ENCODE results near the gene ALDH7A1. TPM values are rescaled to one million over a fixed set of nuclear protein-coding genes. Genes with fewer than 3 reads are reported as not detected.
A peak's percentile ranks its signal among the peaks of the same experiment; 100 is the strongest.
"Not testable (repeated sequence)": the region's sequence is repeated elsewhere in the genome, so short reads cannot be mapped to it uniquely, and the experiment has no call there.

ALDH7A1 gene
- polyA plus RNA-seq, 4 donors, result 18.1 to 66.2 (median 31.9) TPM

GRCh38 chr5:126525630-126526245 is 69.3 kb downstream of the ALDH7A1 start:
- no peaks in the 10 kb centered on the region for H3K4me1 ChIP-seq (ENCODE audit: control insufficient read depth in 3 of 3, insufficient read depth in 2 of 3, low read depth in 1 of 3, low read length in 2 of 3)
- DNase-seq (peak in 1 of 2 donors; percentile 66), FAIRE-seq (no peak)
- H3K27ac ChIP-seq (ENCODE audit: low read depth in 1 of 3, low read length in 2 of 3), result peak overlapping the region in 1 of 3 donors; percentile 75
- no peak overlapping the region for H3K4me3 ChIP-seq (ENCODE audit: low read depth in 1 of 3, low read length in 3 of 3)
- H3K27me3 ChIP-seq (ENCODE audit: control insufficient read depth in 3 of 3, insufficient read depth in 3 of 3, low read length in 3 of 3), result no peaks in the 10 kb centered on the region
- WGBS, 3 donors, result 42 to 54% (median 43%) methylated on average over 5 of the region's 5 CpGs
- H3K9me3 ChIP-seq (ENCODE audit: control insufficient read depth in 2 of 2, insufficient read depth in 1 of 2, low read depth in 1 of 2, low read length in 1 of 2), result peaks cover 0 to 7% of the 10 kb centered on the region in 2 donors
- no peaks in the 10 kb centered on the region for H3K36me3 ChIP-seq (ENCODE audit: control insufficient read depth in 3 of 3, insufficient read depth in 2 of 3, low read depth in 1 of 3, low read length in 3 of 3)

GRCh38 chr5:126523818-126524510 is 71.1 kb downstream of the ALDH7A1 start:
- Histone ChIP-seq H3K4me1 (ENCODE audit: control insufficient read depth in 3 of 3, insufficient read depth in 2 of 3, low read depth in 1 of 3, low read length in 2 of 3) (no peaks in the 10 kb centered on the region), H3K9me3 (ENCODE audit: control insufficient read depth in 2 of 2, insufficient read depth in 1 of 2, low read depth in 1 of 2, low read length in 1 of 2) (peaks cover 0 to 7% of the 10 kb centered on the region in 2 donors), H3K4me3 (ENCODE audit: low read depth in 1 of 3, low read length in 3 of 3) (no peak overlapping the region), H3K27me3 (ENCODE audit: control insufficient read depth in 3 of 3, insufficient read depth in 3 of 3, low read length in 3 of 3) (no peaks in the 10 kb centered on the region), H3K36me3 (ENCODE audit: control insufficient read depth in 3 of 3, insufficient read depth in 2 of 3, low read depth in 1 of 3, low read length in 3 of 3) (no peaks in the 10 kb centered on the region), H3K27ac (ENCODE audit: low read depth in 1 of 3, low read length in 2 of 3) (peak overlapping the region in 1 of 3 donors; percentile 33)
- FAIRE-seq (no peak), DNase-seq (no peak)
- 73 to 88% (median 80%) methylated on average over 8 of the region's 8 CpGs for WGBS, 3 donors

- Histone ChIP-seq H3K4me1 (ENCODE audit: control insufficient read depth in 3 of 3, insufficient read depth in 2 of 3, low read depth in 1 of 3, low read length in 2 of 3) (no peaks in the 10 kb centered on the region), H3K36me3 (ENCODE audit: control insufficient read depth in 3 of 3, insufficient read depth in 2 of 3, low read depth in 1 of 3, low read length in 3 of 3) (no peaks in the 10 kb centered on the region), H3K27ac (ENCODE audit: low read depth in 1 of 3, low read length in 2 of 3) (no peak overlapping the region), H3K27me3 (ENCODE audit: control insufficient read depth in 3 of 3, insufficient read depth in 3 of 3, low read length in 3 of 3) (no peaks in the 10 kb centered on the region), H3K4me3 (ENCODE audit: low read depth in 1 of 3, low read length in 3 of 3) (no peak overlapping the region), H3K9me3 (ENCODE audit: control insufficient read depth in 2 of 2, insufficient read depth in 1 of 2, low read depth in 1 of 2, low read length in 1 of 2) (peaks cover 0 to 4% of the 10 kb centered on the region in 2 donors)
- FAIRE-seq, result no peak
- no peak for DNase-seq
These were observed 73.9 kb downstream of the ALDH7A1 start for GRCh38 chr5:126521130-126521529.

DNA sequence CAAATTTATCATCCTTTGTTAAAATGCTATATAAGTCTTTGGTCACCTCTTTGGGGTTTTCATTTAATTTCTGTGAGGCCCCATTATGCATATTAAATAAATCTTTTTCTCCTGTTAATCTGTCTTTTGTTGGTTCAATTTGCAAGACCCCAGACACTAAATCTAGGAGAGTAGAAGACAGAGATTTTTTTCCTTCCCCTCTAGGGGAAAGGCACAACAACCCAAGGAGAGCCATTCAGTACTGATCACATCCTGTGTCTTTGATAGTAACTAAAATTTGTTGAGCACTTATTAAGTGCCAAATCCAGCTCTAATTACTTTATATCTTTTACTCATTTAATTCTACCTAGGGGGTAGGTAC is 74.4 kb downstream of the ALDH7A1 start:
- Histone ChIP-seq H3K4me1 (ENCODE audit: control insufficient read depth in 3 of 3, insufficient read depth in 2 of 3, low read depth in 1 of 3, low read length in 2 of 3) (no peaks in the 10 kb centered on the region), H3K36me3 (ENCODE audit: control insufficient read depth in 3 of 3, insufficient read depth in 2 of 3, low read depth in 1 of 3, low read length in 3 of 3) (no peaks in the 10 kb centered on the region), H3K9me3 (ENCODE audit: control insufficient read depth in 2 of 2, insufficient read depth in 1 of 2, low read depth in 1 of 2, low read length in 1 of 2) (peaks cover 0 to under 1% of the 10 kb centered on the region in 2 donors), H3K27me3 (ENCODE audit: control insufficient read depth in 3 of 3, insufficient read depth in 3 of 3, low read length in 3 of 3) (no peaks in the 10 kb centered on the region), H3K4me3 (ENCODE audit: low read depth in 1 of 3, low read length in 3 of 3) (no peak overlapping the region), H3K27ac (ENCODE audit: low read depth in 1 of 3, low read length in 2 of 3) (no peak overlapping the region)
- no peak for DNase-seq
- no peak for FAIRE-seq

DNA sequence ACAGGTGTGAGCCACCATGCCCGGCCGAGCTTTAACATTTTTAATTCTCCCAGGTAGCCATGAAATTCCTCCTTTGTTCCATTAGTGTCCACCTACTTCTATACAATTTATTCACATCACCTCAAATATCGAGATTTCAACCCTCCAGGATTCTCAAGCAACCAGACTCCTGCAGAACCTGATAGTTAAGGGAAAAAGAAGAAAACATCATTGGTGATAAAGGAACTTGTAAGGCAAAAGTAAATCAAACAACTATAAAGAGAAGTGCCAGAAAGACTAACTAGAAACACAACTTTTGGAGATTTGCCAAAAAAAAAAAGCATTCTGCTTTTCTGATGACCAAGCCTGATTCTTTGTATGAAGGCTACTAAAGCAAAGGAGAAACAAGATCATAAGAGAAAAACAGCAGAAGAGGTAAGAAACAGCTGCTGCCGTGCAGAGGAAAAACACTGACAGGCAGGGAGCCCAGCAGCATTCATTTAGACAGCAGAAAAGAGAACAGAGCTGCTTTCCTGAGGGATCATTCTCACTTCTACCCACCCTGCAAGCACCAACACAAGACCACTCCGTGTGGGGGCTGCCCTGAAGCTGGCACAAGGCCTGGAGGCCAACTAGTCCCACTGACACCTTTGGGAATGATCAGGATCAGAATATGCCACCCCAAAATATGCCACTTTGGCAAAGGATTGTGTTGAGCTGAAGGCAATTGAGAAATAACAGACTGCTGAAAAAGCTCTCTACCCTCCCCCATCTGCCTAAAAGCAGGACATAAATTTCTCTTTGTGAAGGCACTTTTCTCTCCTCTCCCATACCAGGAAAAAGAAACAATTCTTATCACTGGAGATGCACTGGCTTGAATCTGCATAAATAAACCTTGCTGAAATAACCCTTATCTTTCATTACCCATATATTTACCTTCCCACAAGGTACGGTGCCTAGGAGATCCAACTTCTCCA is 75.1 kb downstream of the ALDH7A1 start:
- H3K9me3 ChIP-seq (ENCODE audit: control insufficient read depth in 2 of 2, insufficient read depth in 1 of 2, low read depth in 1 of 2, low read length in 1 of 2), result no peaks in the 10 kb centered on the region
- H3K4me3 ChIP-seq (ENCODE audit: low read depth in 1 of 3, low read length in 3 of 3), result no peak overlapping the region
- no peak for FAIRE-seq
- H3K27me3 ChIP-seq (ENCODE audit: control insufficient read depth in 3 of 3, insufficient read depth in 3 of 3, low read length in 3 of 3), result no peaks in the 10 kb centered on the region
- H3K4me1 ChIP-seq (ENCODE audit: control insufficient read depth in 3 of 3, insufficient read depth in 2 of 3, low read depth in 1 of 3, low read length in 2 of 3), result no peaks in the 10 kb centered on the region
- no peak for DNase-seq
- WGBS, 3 donors, result 33 to 53% (median 35%) methylated on average over 6 of the region's 6 CpGs
- H3K27ac ChIP-seq (ENCODE audit: low read depth in 1 of 3, low read length in 2 of 3), result peak overlapping the region in 1 of 3 donors; percentile 79
- no peaks in the 10 kb centered on the region for H3K36me3 ChIP-seq (ENCODE audit: control insufficient read depth in 3 of 3, insufficient read depth in 2 of 3, low read depth in 1 of 3, low read length in 3 of 3)

DNA sequence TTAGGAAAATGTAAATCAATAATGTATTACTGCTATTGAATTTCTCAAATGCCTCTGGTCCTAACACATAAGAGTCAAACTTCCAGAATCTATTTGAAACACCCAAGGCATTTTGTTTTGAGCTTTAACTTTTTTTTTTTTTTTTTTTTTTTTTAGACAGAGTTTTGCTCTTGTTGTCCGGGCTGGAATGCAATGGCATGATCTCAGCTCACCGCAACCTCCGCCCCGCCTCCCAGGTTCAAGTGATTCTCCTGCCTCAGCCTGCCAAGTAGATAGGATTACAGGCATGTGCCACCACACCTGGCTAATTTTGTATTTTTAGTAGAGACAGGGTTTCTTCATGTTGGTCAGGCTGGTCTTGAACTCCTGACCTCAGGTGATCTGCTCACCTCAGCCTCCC is 75.8 kb downstream of the ALDH7A1 start:
- H3K4me1 ChIP-seq (ENCODE audit: control insufficient read depth in 3 of 3, insufficient read depth in 2 of 3, low read depth in 1 of 3, low read length in 2 of 3); FAIRE-seq; H3K9me3 ChIP-seq (ENCODE audit: control insufficient read depth in 2 of 2, insufficient read depth in 1 of 2, low read depth in 1 of 2, low read length in 1 of 2); H3K27ac ChIP-seq (ENCODE audit: low read depth in 1 of 3, low read length in 2 of 3); H3K4me3 ChIP-seq (ENCODE audit: low read depth in 1 of 3, low read length in 3 of 3); H3K27me3 ChIP-seq (ENCODE audit: control insufficient read depth in 3 of 3, insufficient read depth in 3 of 3, low read length in 3 of 3); H3K36me3 ChIP-seq (ENCODE audit: control insufficient read depth in 3 of 3, insufficient read depth in 2 of 3, low read depth in 1 of 3, low read length in 3 of 3); DNase-seq: not testable (repeated sequence)
- 86 to 87% (median 87%) methylated on average over 4 of the region's 4 CpGs for WGBS, 3 donors

- Histone ChIP-seq H3K4me3 (ENCODE audit: low read depth in 1 of 3, low read length in 3 of 3) (no peak overlapping the region), H3K4me1 (ENCODE audit: control insufficient read depth in 3 of 3, insufficient read depth in 2 of 3, low read depth in 1 of 3, low read length in 2 of 3) (no peaks in the 10 kb centered on the region), H3K36me3 (ENCODE audit: control insufficient read depth in 3 of 3, insufficient read depth in 2 of 3, low read depth in 1 of 3, low read length in 3 of 3) (no peaks in the 10 kb centered on the region), H3K9me3 (ENCODE audit: control insufficient read depth in 2 of 2, insufficient read depth in 1 of 2, low read depth in 1 of 2, low read length in 1 of 2) (no peaks in the 10 kb centered on the region), H3K27ac (ENCODE audit: low read depth in 1 of 3, low read length in 2 of 3) (no peak overlapping the region), H3K27me3 (ENCODE audit: control insufficient read depth in 3 of 3, insufficient read depth in 3 of 3, low read length in 3 of 3) (no peaks in the 10 kb centered on the region)
- FAIRE-seq, result no peak
- DNase-seq, result no peak
These were observed 78.2 kb downstream of the ALDH7A1 start for GRCh38 chr5:126516852-126517251.

- FAIRE-seq (no peak), DNase-seq (no peak)
- H3K27ac ChIP-seq (ENCODE audit: low read depth in 1 of 3, low read length in 2 of 3), result no peak overlapping the region
- H3K4me3 ChIP-seq (ENCODE audit: low read depth in 1 of 3, low read length in 3 of 3), result no peak overlapping the region
- no peaks in the 10 kb centered on the region for H3K27me3 ChIP-seq (ENCODE audit: control insufficient read depth in 3 of 3, insufficient read depth in 3 of 3, low read length in 3 of 3)
- WGBS, 3 donors, result 54 to 83% (median 71%) methylated on average over 1 of the region's 1 CpG
- no peaks in the 10 kb centered on the region for H3K9me3 ChIP-seq (ENCODE audit: control insufficient read depth in 2 of 2, insufficient read depth in 1 of 2, low read depth in 1 of 2, low read length in 1 of 2)
- no peaks in the 10 kb centered on the region for H3K36me3 ChIP-seq (ENCODE audit: control insufficient read depth in 3 of 3, insufficient read depth in 2 of 3, low read depth in 1 of 3, low read length in 3 of 3)
- no peaks in the 10 kb centered on the region for H3K4me1 ChIP-seq (ENCODE audit: control insufficient read depth in 3 of 3, insufficient read depth in 2 of 3, low read depth in 1 of 3, low read length in 2 of 3)
These were observed 78.9 kb downstream of the ALDH7A1 start for GRCh38 chr5:126516133-126516532.
